ENCODE data around the gene PLEKHO2.

GRCh38 chr15:64909546-64909945, 67.8 kb downstream of the PLEKHO2 start:
- TF ChIP-seq EZH2 (IDR thresholded peaks at IDR 0.05; ENCODE audit: insufficient read depth, poor library complexity, severe bottlenecking) (no peak), EZH2phosphoT487 (IDR thresholded peaks at IDR 0.05; ENCODE audit: insufficient read depth, low read depth) (no peak)
